Transverse colon (tissue), 4 donors: ENCODE results near the gene GUCY2F. TPM values are rescaled to one million over a fixed set of nuclear protein-coding genes. Genes with fewer than 3 reads are reported as not detected.

Source experiments
- DNase-seq: peaks from one replicate; pipeline ENCODE4 v3.0.0-alpha.2; 2019
- H3K27ac ChIP-seq, 4 donors: fragments of 200-600 bp; sonication (generic); 2 replicates each; pipeline ENCODE4 v1.5.1; 2016 to 2018; ENCODE audit warnings: inconsistent platforms in 4 of 4
- H3K27me3 ChIP-seq: fragments of 200-600 bp; sonication (generic); 2 replicates; pipeline ENCODE4 v1.5.1; 2017; ENCODE audit warnings: inconsistent platforms
- H3K36me3 ChIP-seq, 4 donors: fragments of 200-600 bp; sonication (generic); 2 replicates each; pipeline ENCODE4 v1.5.1; 2017 to 2019; ENCODE audit warnings: inconsistent platforms in 4 of 4
- H3K4me1 ChIP-seq, 4 donors: fragments of 200-600 bp; sonication (generic); 2 replicates each; pipeline ENCODE4 v1.5.1; 2017 to 2020; ENCODE audit warnings: inconsistent platforms in 4 of 4
- H3K4me3 ChIP-seq, 4 donors: fragments of 200-600 bp; sonication (generic); 1 replicate in 1 of 4; 2 replicates in 3 of 4; pipeline versions ENCODE4 v1.5.1 to v1.6.1; 2017 to 2019; ENCODE audit warnings: inconsistent platforms in 4 of 4
- H3K9me3 ChIP-seq, 2 donors: fragments of 200-600 bp; sonication (generic); 2 replicates each; pipeline ENCODE4 v1.5.1; 2017 to 2019; ENCODE audit warnings: inconsistent platforms in 2 of 2
- EP300 ChIP-seq: sonication (generic); formaldehyde crosslinking; IDR thresholded peaks from one replicate; pipeline ENCODE4 v1.6.1; 2017; ENCODE audit warnings: antibody characterized with exemption, low read depth
- POLR2A ChIP-seq: fragments of 450-650 bp; IDR thresholded peaks from one replicate; pipeline ENCODE4 v1.6.1; 2016; ENCODE audit warnings: antibody characterized with exemption, mild to moderate bottlenecking, moderate library complexity
- POLR2AphosphoS5 ChIP-seq, 3 donors: sonication (generic); formaldehyde crosslinking; IDR thresholded peaks; one replicate each; pipeline ENCODE4 v1.6.1; 2016; ENCODE audit warnings: antibody characterized with exemption in 3 of 3
- WGBS, 2 donors: methylation state at CpG; one replicate each; pipeline ENCODE4 v1.1.5; 2018; ENCODE audit warnings: low coverage in 1 of 2; 5-methylcytosine and 5-hydroxymethylcytosine counted together
- in situ Hi-C, 4 donors: fragments of 200-750 bp; cut with MboI; loops; one replicate each; pipeline versions ENCODE4 v1.15.0 to v1.15.1; 2017; ENCODE audit warnings: low sequenced_read_pairs in 3 of 4, low pct_ligation_motif_present in 1 of 4, low pct_unique_long_range_greater_than_20kb in 1 of 4
- intact Hi-C: fragments of 100-400 bp; cut with DNase I; formaldehyde crosslinking; loops from one replicate; pipeline ENCODE4 v1.15.1; 2023; ENCODE audit warnings: low total_unique reads
- total RNA-seq, 4 donors: library from RNA; depleted of rRNA; stranded (reverse); fragments of >200 nt; gene quantifications; one replicate each; pipeline ENCODE4 v1.1.0, GENCODE V29; 2016
- TF ChIP-seq, protein P1 (sequence below), 5 experiments: fragments of 200-600 bp in 3 of 5; fragments of 450-650 bp in 2 of 5; sonication (generic) in 3 of 5; IDR thresholded peaks; 1 replicate in 2 of 5; 2 replicates in 3 of 5; pipeline ENCODE4 v1.5.1; 2016 to 2017; ENCODE audit warnings: antibody characterized with exemption in 5 of 5, inconsistent platforms in 3 of 5, mild to moderate bottlenecking in 2 of 5, moderate library complexity in 1 of 5

Gene GUCY2F
- total RNA-seq, 4 donors from 2014 or later, result not detected

DNA sequence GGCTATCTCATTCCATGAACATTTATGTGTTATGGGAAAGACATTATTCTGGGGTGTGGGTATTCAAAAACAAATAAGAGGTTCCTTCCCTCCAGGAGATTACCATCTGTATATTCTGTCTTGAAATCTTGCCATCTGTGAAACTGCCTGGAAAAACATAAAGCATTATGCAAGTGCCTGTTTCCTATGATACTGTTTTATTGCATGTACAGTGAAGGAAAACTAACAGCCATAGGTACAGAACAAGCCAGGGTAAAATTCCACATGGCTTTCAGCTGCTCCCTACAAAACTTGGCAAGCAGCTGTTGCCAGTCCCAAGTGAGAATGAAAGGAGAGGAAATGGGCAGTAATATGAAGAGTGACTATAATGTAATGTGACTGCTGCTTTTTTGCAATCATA is 136.0 kb downstream of the GUCY2F start:
- Histone ChIP-seq H3K36me3 (no peaks in the 10 kb centered on the region), H3K27me3 (no peaks in the 10 kb centered on the region), H3K4me1 (no peaks in the 10 kb centered on the region), H3K9me3 (no peaks in the 10 kb centered on the region), H3K27ac (no peak overlapping the region), H3K4me3 (no peak overlapping the region)
- DNase-seq, result no peak
- in situ Hi-C loops, result no loop called here
- intact Hi-C loops, result no loop called here
- TF ChIP-seq POLR2AphosphoS5 (IDR thresholded peaks at IDR 0.05) (no peak), EP300 (no peak), POLR2A (no peak)
- TF ChIP-seq, protein P1, sequence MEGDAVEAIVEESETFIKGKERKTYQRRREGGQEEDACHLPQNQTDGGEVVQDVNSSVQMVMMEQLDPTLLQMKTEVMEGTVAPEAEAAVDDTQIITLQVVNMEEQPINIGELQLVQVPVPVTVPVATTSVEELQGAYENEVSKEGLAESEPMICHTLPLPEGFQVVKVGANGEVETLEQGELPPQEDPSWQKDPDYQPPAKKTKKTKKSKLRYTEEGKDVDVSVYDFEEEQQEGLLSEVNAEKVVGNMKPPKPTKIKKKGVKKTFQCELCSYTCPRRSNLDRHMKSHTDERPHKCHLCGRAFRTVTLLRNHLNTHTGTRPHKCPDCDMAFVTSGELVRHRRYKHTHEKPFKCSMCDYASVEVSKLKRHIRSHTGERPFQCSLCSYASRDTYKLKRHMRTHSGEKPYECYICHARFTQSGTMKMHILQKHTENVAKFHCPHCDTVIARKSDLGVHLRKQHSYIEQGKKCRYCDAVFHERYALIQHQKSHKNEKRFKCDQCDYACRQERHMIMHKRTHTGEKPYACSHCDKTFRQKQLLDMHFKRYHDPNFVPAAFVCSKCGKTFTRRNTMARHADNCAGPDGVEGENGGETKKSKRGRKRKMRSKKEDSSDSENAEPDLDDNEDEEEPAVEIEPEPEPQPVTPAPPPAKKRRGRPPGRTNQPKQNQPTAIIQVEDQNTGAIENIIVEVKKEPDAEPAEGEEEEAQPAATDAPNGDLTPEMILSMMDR (IDR thresholded peaks at IDR 0.05), result no peak

DNA sequence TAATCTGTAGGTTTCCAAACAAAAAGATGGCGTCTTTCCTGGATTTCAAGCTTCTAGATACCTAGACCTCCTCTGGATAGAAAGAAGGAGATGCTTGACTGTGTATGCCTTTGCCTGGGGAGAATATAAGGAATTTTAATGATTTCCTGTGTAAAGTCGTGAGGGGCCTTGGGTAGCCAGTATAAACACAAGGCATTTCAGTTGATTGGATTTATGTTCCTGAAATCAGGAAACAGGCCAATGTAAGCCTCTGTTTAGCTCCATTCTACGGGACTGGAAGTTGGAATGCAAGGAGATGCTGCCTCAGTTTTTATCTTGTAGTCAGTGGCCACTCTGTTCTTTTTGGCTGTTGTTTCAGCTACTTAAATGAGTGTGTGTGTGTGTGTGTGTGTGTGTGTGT is 137.2 kb downstream of the GUCY2F start:
- no peak for TF ChIP-seq POLR2AphosphoS5 (IDR thresholded peaks at IDR 0.05)
- no peak for TF ChIP-seq POLR2A
- no peak for TF ChIP-seq EP300
- TF ChIP-seq, protein P1 (IDR thresholded peaks at IDR 0.05), result no peak
- H3K4me3 ChIP-seq, result no peak overlapping the region
- intact Hi-C loops (loop anchor here (5.0 kb wide), 1 partner anchor 1013 kb away; the partner anchor contains the start of gene RTL9), in situ Hi-C loops (no loop called here)
- H3K36me3 ChIP-seq, result no peaks in the 10 kb centered on the region
- H3K4me1 ChIP-seq, result no peaks in the 10 kb centered on the region
- no peak for DNase-seq
- 20 to 38% methylated on average over 1 to 3 of the region's 3 CpGs for WGBS, 2 donors
- H3K9me3 ChIP-seq, result no peaks in the 10 kb centered on the region
- H3K27me3 ChIP-seq, result no peaks in the 10 kb centered on the region
- H3K27ac ChIP-seq, result no peak overlapping the region

DNA sequence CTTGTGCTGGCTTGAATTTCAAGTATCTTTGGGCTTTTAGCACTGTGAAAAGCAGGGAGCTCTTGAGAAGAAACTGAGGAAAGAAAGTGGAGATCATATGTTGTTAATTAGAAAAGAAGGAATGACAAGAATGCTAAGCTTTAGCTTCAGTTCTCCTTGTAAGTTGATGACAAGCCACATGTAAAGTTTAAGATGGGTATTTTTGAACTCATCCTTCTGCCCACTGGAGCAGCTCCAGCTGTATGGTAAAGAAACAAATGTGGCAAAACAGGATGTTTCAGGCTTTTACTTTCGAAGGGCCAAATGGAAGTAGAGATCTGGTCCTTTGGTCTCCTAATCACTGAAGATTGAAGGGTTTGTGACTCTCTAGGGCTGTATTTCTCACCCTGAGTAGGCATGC is 137.8 kb downstream of the GUCY2F start:
- H3K36me3 ChIP-seq, result no peaks in the 10 kb centered on the region
- H3K4me3 ChIP-seq, result no peak overlapping the region
- H3K4me1 ChIP-seq, result no peaks in the 10 kb centered on the region
- in situ Hi-C loops (no loop called here), intact Hi-C loops (loop anchor here (5.0 kb wide), 1 partner anchor 1013 kb away; the partner anchor contains the start of gene RTL9)
- H3K27ac ChIP-seq, result no peak overlapping the region
- DNase-seq, result no peak
- H3K9me3 ChIP-seq, result no peaks in the 10 kb centered on the region
- H3K27me3 ChIP-seq, result no peaks in the 10 kb centered on the region
- 55% methylated on average over 1 of the region's 1 CpG; no CpG with 5 or more reads in 1 of the 2 donors for WGBS, 2 donors
- no peak for TF ChIP-seq EP300
- no peak for TF ChIP-seq POLR2AphosphoS5 (IDR thresholded peaks at IDR 0.05)
- no peak for TF ChIP-seq POLR2A
- TF ChIP-seq, protein P1 (IDR thresholded peaks at IDR 0.05), result no peak

DNA sequence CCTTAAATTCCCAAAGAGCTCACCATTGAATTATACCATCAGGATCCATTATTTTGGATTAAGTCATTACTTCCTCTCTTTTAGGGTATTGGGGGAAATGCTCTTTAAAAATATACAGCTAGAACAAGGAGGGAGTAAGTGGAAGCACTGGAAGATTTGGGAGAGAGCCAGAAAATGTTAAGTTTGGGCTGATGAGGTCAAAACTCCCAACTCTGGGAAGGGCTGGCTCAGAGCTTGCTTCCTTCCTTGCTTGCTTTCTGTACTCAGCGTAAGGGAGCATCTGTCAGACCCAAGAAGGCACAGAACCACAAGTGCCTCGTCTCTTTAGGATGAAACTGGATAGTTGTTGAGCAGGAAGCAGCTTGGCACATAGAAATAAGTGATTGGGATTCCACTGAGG is 138.2 kb downstream of the GUCY2F start:
- in situ Hi-C loops (no loop called here), intact Hi-C loops (loop anchor here (5.0 kb wide), 1 partner anchor 1014 kb away; the partner anchor contains the start of gene RTL9)
- no peaks in the 10 kb centered on the region for H3K4me1 ChIP-seq
- no peak for DNase-seq
- H3K36me3 ChIP-seq, result no peaks in the 10 kb centered on the region
- no peaks in the 10 kb centered on the region for H3K9me3 ChIP-seq
- no peak overlapping the region for H3K4me3 ChIP-seq
- no peaks in the 10 kb centered on the region for H3K27me3 ChIP-seq
- 59% methylated on average over 2 of the region's 2 CpGs; no CpG with 5 or more reads in 1 of the 2 donors for whole genome bisulfite sequencing, 2 donors
- H3K27ac ChIP-seq, result no peak overlapping the region
- TF ChIP-seq, protein P1 (IDR thresholded peaks at IDR 0.05), result no peak
- TF ChIP-seq EP300, result no peak
- TF ChIP-seq POLR2A, result no peak
- TF ChIP-seq POLR2AphosphoS5 (IDR thresholded peaks at IDR 0.05), result no peak
